Spinal cord (tissue), 10 donors: ENCODE results near the gene FGF11. TPM values are rescaled to one million over a fixed set of nuclear protein-coding genes. Genes with fewer than 3 reads are reported as not detected.

Experiments used
- DNase-seq, 6 donors: peaks; one replicate each; pipeline versions ENCODE4 v3.0.0 to v3.0.0-alpha.2; 2013 to 2015; ENCODE audit warnings: low spot score in 6 of 6, low read depth in 4 of 6
- H3K27ac ChIP-seq: one replicate; pipeline ENCODE4 v1.5.1; 2013; ENCODE audit warnings: low read depth, low read length, control low read depth
- H3K27me3 ChIP-seq: one replicate; pipeline ENCODE4 v1.6.1; 2013; ENCODE audit warnings: low read length; ENCODE audit not compliant: control insufficient read depth, insufficient read depth
- H3K36me3 ChIP-seq: one replicate; pipeline ENCODE4 v1.6.1; 2013; ENCODE audit warnings: low read length; ENCODE audit not compliant: control insufficient read depth, insufficient read depth
- H3K4me1 ChIP-seq: one replicate; pipeline ENCODE4 v1.6.1; 2013; ENCODE audit warnings: low read length; ENCODE audit not compliant: control insufficient read depth, insufficient read depth
- H3K4me3 ChIP-seq: one replicate; pipeline ENCODE4 v1.5.1; 2013; ENCODE audit warnings: low read depth, low read length, control low read depth
- H3K9me3 ChIP-seq: one replicate; pipeline ENCODE4 v1.6.1; 2013; ENCODE audit warnings: low read length; ENCODE audit not compliant: control insufficient read depth, insufficient read depth
- WGBS: methylation state at CpG from one replicate; pipeline ENCODE4 v1.1.5; 2013; ENCODE audit warnings: missing lambda C conversion rate; ENCODE audit not compliant: insufficient coverage; 5-methylcytosine and 5-hydroxymethylcytosine counted together
- polyA plus RNA-seq, 2 donors: library from polyadenylated mRNA; unstranded; fragments of 120-200 nt; gene quantifications; one replicate each; pipeline ENCODE4 v1.2.1, GENCODE V29; 2013; ENCODE audit not compliant: insufficient read length in 2 of 2
- total RNA-seq, 2 donors: library from RNA; depleted of rRNA in 1 of 2; stranded (reverse); fragments of 120-200 nt in 1 of 2; fragments of >200 nt in 1 of 2; gene quantifications; one replicate each; pipeline versions ENCODE4 v1.2.3 to v1.2.4, GENCODE V29; 2013 to 2014
- donor health status: healthy.

The FGF11 gene
- total and polyA plus RNA-seq, 4 donors, result 11.2 to 42.2 (median 29.2) TPM

GRCh38 chr17:7398612-7399011, 40.7 kb upstream of the FGF11 start:
- H3K27me3 ChIP-seq, result no peaks in the 10 kb centered on the region
- H3K36me3 ChIP-seq, result no peaks in the 10 kb centered on the region
- H3K4me3 ChIP-seq, result no peak overlapping the region
- H3K9me3 ChIP-seq, result no peaks in the 10 kb centered on the region
- peaks cover 22% of the 10 kb centered on the region for H3K4me1 ChIP-seq
- no peak for DNase-seq
- H3K27ac ChIP-seq, result no peak overlapping the region
- WGBS, result 71% methylated on average over 1 of the region's 2 CpGs

- Histone ChIP-seq H3K9me3 (no peaks in the 10 kb centered on the region), H3K36me3 (peaks cover 8% of the 10 kb centered on the region), H3K4me1 (peaks cover 38% of the 10 kb centered on the region), H3K4me3 (peak overlapping the region; percentile 72), H3K27me3 (no peaks in the 10 kb centered on the region), H3K27ac (peak overlapping the region; percentile 94)
- no peak for DNase-seq
- 9% methylated on average over 16 of the region's 16 CpGs for WGBS
Measured at GRCh38 chr17:7403043-7403726, 36.1 kb upstream of the FGF11 start.

GRCh38 chr17:7403727-7403976, 35.7 kb upstream of the FGF11 start:
- WGBS, result 2% methylated on average over 9 of the region's 13 CpGs
- H3K9me3 ChIP-seq, result no peaks in the 10 kb centered on the region
- no peaks in the 10 kb centered on the region for H3K27me3 ChIP-seq
- peak overlapping the region; percentile 94 for H3K27ac ChIP-seq
- H3K4me1 ChIP-seq, result peaks cover 38% of the 10 kb centered on the region
- peaks cover 11% of the 10 kb centered on the region for H3K36me3 ChIP-seq
- H3K4me3 ChIP-seq, result peak overlapping the region; percentile 72
- no peak for DNase-seq

- peak within 1 kb of the TSS; percentile 72 for H3K4me3 ChIP-seq
- H3K9me3 ChIP-seq, result no peaks in the 10 kb centered on the region
- DNase-seq, result peak; percentile 94 to 100 (median 99)
- H3K27ac ChIP-seq, result peak within 1 kb of the TSS; percentile 94
- H3K27me3 ChIP-seq, result no peaks in the 10 kb centered on the region
- H3K4me1 ChIP-seq, result peaks cover 38% of the 10 kb centered on the region
- WGBS, result under 1% methylated on average over 43 of the region's 49 CpGs
- peaks cover 16% of the 10 kb centered on the region for H3K36me3 ChIP-seq
Measured at GRCh38 chr17:7403977-7404736, 35.2 kb upstream of the FGF11 start, which contains the start of gene TMEM256. Gene TMEM256, minus strand, starts transcription at chr17:7404097. Its CDS starts 13 bp downstream, at chr17:7404084.

- Histone ChIP-seq H3K27me3 (no peaks in the 10 kb centered on the region), H3K9me3 (no peaks in the 10 kb centered on the region), H3K27ac (peak overlapping the region; percentile 94), H3K4me1 (peaks cover 38% of the 10 kb centered on the region), H3K36me3 (peaks cover 23% of the 10 kb centered on the region), H3K4me3 (peak overlapping the region; percentile 72)
- no peak for DNase-seq
- 0% methylated on average over 58 of the region's 65 CpGs for WGBS
Measured at GRCh38 chr17:7404737-7405349, 34.5 kb upstream of the FGF11 start.

- Histone ChIP-seq H3K27ac (peak overlapping the region; percentile 94), H3K36me3 (peaks cover 30% of the 10 kb centered on the region), H3K27me3 (no peaks in the 10 kb centered on the region), H3K4me1 (peaks cover 38% of the 10 kb centered on the region), H3K9me3 (no peaks in the 10 kb centered on the region), H3K4me3 (peak overlapping the region; percentile 72)
- DNase-seq, result peak in 3 of 6 donors; percentile 53 to 87 (median 85)
- 2% methylated on average over 20 of the region's 38 CpGs for WGBS
Measured at GRCh38 chr17:7405350-7406234, 33.7 kb upstream of the FGF11 start.

GRCh38 chr17:7406235-7406825, 33.0 kb upstream of the FGF11 start:
- WGBS, result 5% methylated on average over 3 of the region's 12 CpGs
- peak in 1 of 6 donors; percentile 28 for DNase-seq
- peaks cover 38% of the 10 kb centered on the region for H3K4me1 ChIP-seq
- H3K27me3 ChIP-seq, result no peaks in the 10 kb centered on the region
- H3K36me3 ChIP-seq, result peaks cover 38% of the 10 kb centered on the region
- H3K4me3 ChIP-seq, result peak overlapping the region; percentile 72
- H3K9me3 ChIP-seq, result no peaks in the 10 kb centered on the region
- H3K27ac ChIP-seq, result peak overlapping the region; percentile 94

GRCh38 chr17:7407082-7407481, 32.2 kb upstream of the FGF11 start:
- peak in 1 of 6 donors; percentile 25 for DNase-seq
- peaks cover 38% of the 10 kb centered on the region for H3K4me1 ChIP-seq
- no peaks in the 10 kb centered on the region for H3K27me3 ChIP-seq
- H3K9me3 ChIP-seq, result no peaks in the 10 kb centered on the region
- H3K27ac ChIP-seq, result no peak overlapping the region
- 29% methylated on average over 6 of the region's 13 CpGs for WGBS
- H3K36me3 ChIP-seq, result peaks cover 41% of the 10 kb centered on the region
- H3K4me3 ChIP-seq, result peak overlapping the region; percentile 18
